Inferior parietal cortex (tissue), 1 donor: Measurements from ENCODE around the gene MYH13.

Experiments
- DNase-seq: peaks from one replicate; pipeline ENCODE4 v3.0.0-alpha.2; 2016; ENCODE audit errors: extremely low spot score

Gene MYH13

DNA sequence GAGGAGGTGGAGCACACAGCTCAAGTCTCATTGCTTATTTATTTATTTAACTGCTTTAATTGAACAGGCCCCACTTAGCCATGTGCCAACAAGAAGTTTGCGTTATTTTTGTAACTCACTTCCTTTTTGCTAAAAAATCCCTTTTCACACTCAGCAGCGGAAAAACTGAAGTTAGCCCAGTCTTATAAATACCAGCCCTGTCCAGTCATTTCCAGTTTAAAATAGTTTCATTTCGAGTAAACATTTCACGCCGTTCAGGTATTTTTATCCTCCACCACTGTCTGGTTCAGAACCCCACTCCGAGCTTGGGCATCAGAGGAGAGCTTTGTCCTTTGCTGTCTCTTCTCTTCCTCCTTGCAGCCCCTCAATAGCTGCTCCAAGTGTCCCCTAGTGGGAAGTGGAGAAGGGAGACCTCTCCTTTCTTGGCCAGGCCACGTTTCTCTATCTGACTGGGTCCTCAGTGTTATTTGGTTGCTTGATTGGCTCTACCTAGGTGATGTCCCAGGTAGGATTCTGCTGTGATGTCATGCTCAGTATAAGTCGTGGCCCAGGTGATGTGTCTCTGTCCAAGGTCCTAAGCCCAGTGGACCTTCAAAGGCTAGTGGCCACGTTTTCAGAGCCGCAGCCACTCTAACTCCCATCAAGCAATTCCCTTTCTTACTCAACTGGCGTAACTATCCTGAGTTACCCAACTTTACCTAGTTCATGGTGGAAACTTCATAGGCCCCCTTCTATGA, 121.4 kb downstream of the MYH13 start:
- no peak for DNase-seq
